22Rv1 (cell line): ENCODE results near the gene CRYM.

Source experiments
- CTCF ChIP-seq: fragments of 450-650 bp; IDR thresholded peaks from 2 replicates; pipeline ENCODE4 v1.5.1; 2017; ENCODE audit warnings: mild to moderate bottlenecking
- ZFX ChIP-seq: fragments of 450-650 bp; IDR thresholded peaks from 2 replicates; pipeline ENCODE4 v1.6.1; 2017; ENCODE audit warnings: antibody characterized with exemption, borderline replicate concordance

- TF ChIP-seq CTCF (no peak), ZFX (no peak)
Measured at GRCh38 chr16:21277045-21277926, 804 bp downstream of the CRYM start.
